Upper lobe of left lung (tissue), 6 donors: ENCODE measurements around the gene RPL3. TPM values are rescaled to one million over a fixed set of nuclear protein-coding genes. Genes with fewer than 3 reads are reported as not detected.

Experiments
- ATAC-seq, 2 donors: fragments of 200-7000 bp; cut with Tn5 transposase; one replicate each; pipeline ENCODE4 v1.9.1; 2022; ENCODE audit warnings: mild to moderate bottlenecking in 2 of 2, moderate library complexity in 2 of 2; ENCODE audit not compliant: low FRiP score in 2 of 2
- DNase-seq, 2 donors: peaks; one replicate each; pipeline ENCODE4 v3.0.0-alpha.2; 2019 to 2020
- H3K27ac ChIP-seq, 4 donors: fragments of 200-600 bp; sonication (generic); one replicate each; pipeline ENCODE4 v1.5.1; 2016 to 2019
- H3K27me3 ChIP-seq, 4 donors: fragments of 200-600 bp; sonication (generic); one replicate each; pipeline ENCODE4 v1.5.1; 2017 to 2019
- H3K36me3 ChIP-seq, 4 donors: fragments of 200-600 bp; sonication (generic); one replicate each; pipeline ENCODE4 v1.5.1; 2016 to 2019
- H3K4me1 ChIP-seq, 4 donors: fragments of 200-600 bp; sonication (generic); one replicate each; pipeline ENCODE4 v1.5.1; 2018 to 2019
- H3K4me3 ChIP-seq, 4 donors: fragments of 200-600 bp; sonication (generic); one replicate each; pipeline ENCODE4 v1.5.1; 2017 to 2019; ENCODE audit warnings: mild to moderate bottlenecking in 2 of 4, moderate library complexity in 1 of 4
- H3K9me3 ChIP-seq, 4 donors: fragments of 200-600 bp; sonication (generic); one replicate each; pipeline ENCODE4 v1.5.1; 2018 to 2019
- EP300 ChIP-seq, 4 donors: sonication (generic); formaldehyde crosslinking; IDR thresholded peaks; one replicate each; pipeline ENCODE4 v1.5.1; 2017; ENCODE audit warnings: antibody characterized with exemption in 4 of 4, control low read depth in 2 of 4
- POLR2A ChIP-seq, 4 donors: fragments of 450-650 bp; IDR thresholded peaks; one replicate each; pipeline ENCODE4 v1.5.1; 2016 to 2017; ENCODE audit warnings: antibody characterized with exemption in 4 of 4, mild to moderate bottlenecking in 2 of 4
- POLR2AphosphoS5 ChIP-seq, 2 donors: sonication (generic); formaldehyde crosslinking; IDR thresholded peaks; one replicate each; pipeline ENCODE4 v1.5.1; 2017; ENCODE audit warnings: antibody characterized with exemption in 2 of 2
- WGBS, 2 donors: methylation state at CpG; one replicate each; pipeline ENCODE4 v1.1.5; 2017 to 2018; 5-methylcytosine and 5-hydroxymethylcytosine counted together
- total RNA-seq, 6 donors: library from RNA; depleted of rRNA in 4 of 6; stranded (reverse); fragments of >200 nt in 4 of 6; gene quantifications; one replicate each; pipeline versions ENCODE4 v1.1.0 to v1.2.1, GENCODE V29; 2016 to 2021
- TF ChIP-seq, protein P1 (sequence below), 6 experiments: fragments of 450-650 bp in 4 of 6; fragments of 200-600 bp in 2 of 6; sonication (generic) in 2 of 6; IDR thresholded peaks; one replicate each; pipeline ENCODE4 v1.5.1; 2016 to 2019; ENCODE audit warnings: antibody characterized with exemption in 6 of 6
- donor health status: DM: no; HTN: no; CAD: no; lungs with moderate emphysema.
- donor health status: DM: no; HTN: yes; CAD: no; lungs with severe emphysema.

RPL3 gene
- total RNA-seq, 6 donors from 2014 or later: 1,194 to 1,833 (median 1,624) TPM

DNA sequence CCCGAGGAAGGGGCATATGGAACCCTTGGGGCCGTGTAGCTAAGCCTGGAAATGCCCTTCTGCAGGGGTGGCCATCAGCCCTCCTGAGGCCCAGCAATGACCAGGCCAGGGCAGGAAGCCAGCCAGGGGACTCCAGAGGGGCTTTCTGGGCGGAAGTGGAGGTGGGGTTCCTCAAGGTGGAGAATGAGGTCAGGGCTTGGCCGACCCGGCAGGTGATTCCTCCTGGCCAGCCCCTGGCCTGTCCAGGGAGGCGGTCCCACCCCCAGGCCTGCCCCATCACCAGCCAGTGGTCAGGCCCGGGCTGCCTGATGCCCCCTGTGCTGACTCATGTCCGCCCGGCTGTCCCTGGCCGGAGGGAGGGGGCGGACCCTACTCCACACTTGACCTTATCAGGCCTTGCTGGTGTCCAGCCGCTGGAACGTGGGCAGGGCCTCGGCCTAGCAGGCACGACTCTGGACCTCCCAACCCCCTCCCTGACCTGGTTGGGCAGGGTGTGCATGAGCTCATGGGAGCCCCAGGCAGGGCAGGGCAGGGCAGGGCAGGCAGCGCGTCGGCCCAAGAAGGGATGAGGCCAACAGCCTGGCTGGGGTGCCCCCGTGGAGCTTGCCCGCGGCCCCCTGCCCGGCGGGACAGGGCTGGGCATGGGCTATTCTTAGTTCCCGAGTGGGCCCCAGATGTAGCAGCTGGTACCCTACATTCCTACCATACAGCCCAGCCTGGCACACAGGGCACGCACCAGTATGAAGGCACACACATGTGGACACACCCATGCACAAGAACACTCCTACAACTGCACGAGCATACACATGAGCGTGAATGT, 35.9 kb downstream of the RPL3 start:
- no peak overlapping the region for H3K4me3 ChIP-seq
- H3K27ac ChIP-seq: peak overlapping the region; percentile 83 to 88 (median 86)
- no peaks in the 10 kb centered on the region for H3K36me3 ChIP-seq
- 43 to 69% methylated on average over 3 to 24 of the region's 27 CpGs for WGBS, 2 donors
- peaks cover 19 to 41% (median 31%) of the 10 kb centered on the region in 4 donors for H3K4me1 ChIP-seq
- TF ChIP-seq EP300 (IDR thresholded peaks at IDR 0.05) (peak in 1 of 4 donors; percentile 71), POLR2A (IDR thresholded peaks at IDR 0.05) (peak in 1 of 4 donors; percentile 20), POLR2AphosphoS5 (IDR thresholded peaks at IDR 0.05) (peak; percentile 46 to 80)
- TF ChIP-seq, protein P1, sequence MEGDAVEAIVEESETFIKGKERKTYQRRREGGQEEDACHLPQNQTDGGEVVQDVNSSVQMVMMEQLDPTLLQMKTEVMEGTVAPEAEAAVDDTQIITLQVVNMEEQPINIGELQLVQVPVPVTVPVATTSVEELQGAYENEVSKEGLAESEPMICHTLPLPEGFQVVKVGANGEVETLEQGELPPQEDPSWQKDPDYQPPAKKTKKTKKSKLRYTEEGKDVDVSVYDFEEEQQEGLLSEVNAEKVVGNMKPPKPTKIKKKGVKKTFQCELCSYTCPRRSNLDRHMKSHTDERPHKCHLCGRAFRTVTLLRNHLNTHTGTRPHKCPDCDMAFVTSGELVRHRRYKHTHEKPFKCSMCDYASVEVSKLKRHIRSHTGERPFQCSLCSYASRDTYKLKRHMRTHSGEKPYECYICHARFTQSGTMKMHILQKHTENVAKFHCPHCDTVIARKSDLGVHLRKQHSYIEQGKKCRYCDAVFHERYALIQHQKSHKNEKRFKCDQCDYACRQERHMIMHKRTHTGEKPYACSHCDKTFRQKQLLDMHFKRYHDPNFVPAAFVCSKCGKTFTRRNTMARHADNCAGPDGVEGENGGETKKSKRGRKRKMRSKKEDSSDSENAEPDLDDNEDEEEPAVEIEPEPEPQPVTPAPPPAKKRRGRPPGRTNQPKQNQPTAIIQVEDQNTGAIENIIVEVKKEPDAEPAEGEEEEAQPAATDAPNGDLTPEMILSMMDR (IDR thresholded peaks at IDR 0.05): peak in 1 of 6 experiments; percentile 7
- DNase-seq: peak in 1 of 2 donors; percentile 81
- ATAC-seq: peak; percentile 41 to 84
- no peaks in the 10 kb centered on the region for H3K27me3 ChIP-seq
- peaks cover 0 to 10% (median 4%) of the 10 kb centered on the region in 4 donors for H3K9me3 ChIP-seq

DNA sequence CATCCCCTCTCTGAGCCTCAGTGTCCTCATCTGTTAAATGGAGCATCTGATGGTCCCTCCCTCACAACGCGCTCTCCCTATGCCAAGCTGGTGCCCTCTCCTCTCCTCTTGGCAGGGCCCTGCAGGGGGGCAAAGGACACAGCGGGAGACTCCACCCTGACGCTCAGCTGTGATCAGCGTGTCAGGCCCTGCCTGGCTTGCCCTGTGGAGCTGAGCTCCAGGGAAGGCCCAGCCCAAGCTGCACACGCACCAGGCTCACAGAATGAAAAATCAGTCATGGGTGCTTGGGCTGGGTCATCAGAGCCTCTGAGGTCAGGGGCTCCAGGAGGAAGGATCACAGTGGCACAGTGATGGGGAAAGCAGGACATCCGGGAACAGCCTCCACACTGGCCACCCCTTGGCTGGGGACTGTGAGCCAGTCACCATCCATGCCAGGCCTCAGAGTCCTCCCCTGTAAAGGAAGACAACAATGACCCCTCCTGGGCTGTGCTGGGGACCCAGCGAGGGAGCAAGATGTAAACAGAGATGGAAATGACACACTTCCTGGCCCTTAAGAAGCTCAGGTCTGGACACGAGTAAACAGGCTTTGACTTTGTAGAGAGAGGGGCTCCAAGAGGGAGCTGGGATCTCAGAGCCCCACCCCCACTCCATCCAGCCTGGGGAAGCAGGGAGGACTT, 36.6 kb downstream of the RPL3 start:
- peaks cover 0 to 10% (median 4%) of the 10 kb centered on the region in 4 donors for H3K9me3 ChIP-seq
- H3K4me1 ChIP-seq: peaks cover 27 to 48% (median 35%) of the 10 kb centered on the region in 4 donors
- peak; percentile 57 to 65 for ATAC-seq
- whole genome bisulfite sequencing, 2 donors: 30 to 74% methylated on average over 3 to 9 of the region's 9 CpGs
- H3K36me3 ChIP-seq: no peaks in the 10 kb centered on the region
- H3K4me3 ChIP-seq: no peak overlapping the region
- H3K27ac ChIP-seq: peak overlapping the region; percentile 83 to 88 (median 86)
- peak in 2 of 4 donors; percentile 55 to 59 for TF ChIP-seq EP300 (IDR thresholded peaks at IDR 0.05)
- TF ChIP-seq, protein P1 (IDR thresholded peaks at IDR 0.05): no peak
- peak; percentile 67 to 84 for TF ChIP-seq POLR2AphosphoS5 (IDR thresholded peaks at IDR 0.05)
- DNase-seq: peak in 1 of 2 donors; percentile 45
- H3K27me3 ChIP-seq: no peaks in the 10 kb centered on the region

DNA sequence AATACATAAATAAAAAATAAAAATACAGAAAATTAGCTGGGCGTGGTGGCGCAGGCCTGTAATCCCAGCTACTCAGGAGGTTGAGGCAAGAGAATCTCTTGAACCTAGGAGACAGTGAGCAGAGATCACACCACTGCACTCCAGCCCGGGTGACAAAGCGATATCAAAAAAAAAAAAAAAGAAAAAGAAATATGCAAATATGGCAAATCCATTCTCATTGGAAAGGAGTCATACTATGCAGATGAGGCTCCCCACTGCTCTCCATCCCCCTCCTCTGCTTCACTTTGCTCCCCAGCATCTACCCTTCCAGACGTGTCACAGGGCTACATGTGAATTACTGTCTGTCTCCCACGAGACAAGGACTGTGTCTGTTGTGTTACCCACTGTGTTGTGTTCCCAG, 38.3 kb downstream of the RPL3 start:
- Histone ChIP-seq H3K9me3 (peaks cover 0 to 15% (median 4%) of the 10 kb centered on the region in 4 donors), H3K27ac (peak overlapping the region in 3 of 4 donors; percentile 86 to 88 (median 86)), H3K36me3 (no peaks in the 10 kb centered on the region), H3K4me3 (no peak overlapping the region), H3K27me3 (no peaks in the 10 kb centered on the region), H3K4me1 (peaks cover 38 to 52% (median 46%) of the 10 kb centered on the region in 4 donors)
- 84 to 92% methylated on average over 6 of the region's 6 CpGs for WGBS, 2 donors
- no peak for ATAC-seq
- DNase-seq: no peak
- TF ChIP-seq, protein P1 (IDR thresholded peaks at IDR 0.05): no peak
- TF ChIP-seq EP300 (IDR thresholded peaks at IDR 0.05): no peak
- no peak for TF ChIP-seq POLR2A (IDR thresholded peaks at IDR 0.05)
- no peak for TF ChIP-seq POLR2AphosphoS5 (IDR thresholded peaks at IDR 0.05)

DNA sequence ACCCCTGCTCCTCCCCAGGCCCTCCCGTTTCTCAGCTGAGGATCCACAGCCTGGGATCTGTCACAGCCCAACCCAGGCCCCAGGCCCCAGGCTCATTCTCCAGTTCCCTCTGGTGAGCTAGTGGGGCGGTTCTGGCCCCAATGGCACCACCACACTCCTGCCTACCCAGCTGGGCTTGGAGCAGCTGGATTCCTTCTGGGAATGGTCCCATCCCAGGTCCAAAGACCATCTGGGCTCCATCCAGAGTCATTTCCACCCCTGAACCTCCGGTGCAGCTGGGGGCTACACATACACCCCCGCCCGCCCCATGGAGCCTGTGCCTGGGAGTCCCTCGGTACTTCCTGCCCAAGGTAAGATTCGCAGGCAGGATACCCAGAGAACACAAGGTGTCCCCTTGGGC, 39.2 kb downstream of the RPL3 start:
- Histone ChIP-seq H3K36me3 (no peaks in the 10 kb centered on the region), H3K27ac (peak overlapping the region in 3 of 4 donors; percentile 8 to 86 (median 35)), H3K27me3 (no peaks in the 10 kb centered on the region), H3K4me1 (peaks cover 38 to 52% (median 48%) of the 10 kb centered on the region in 4 donors), H3K9me3 (peaks cover 0 to 14% (median 4%) of the 10 kb centered on the region in 4 donors), H3K4me3 (no peak overlapping the region)
- TF ChIP-seq, protein P1 (IDR thresholded peaks at IDR 0.05): no peak
- TF ChIP-seq EP300 (IDR thresholded peaks at IDR 0.05) (no peak), POLR2A (IDR thresholded peaks at IDR 0.05) (no peak), POLR2AphosphoS5 (IDR thresholded peaks at IDR 0.05) (no peak)
- DNase-seq: no peak
- ATAC-seq: no peak
- WGBS, 2 donors: 91% methylated on average over 7 of the region's 7 CpGs; no CpG with 5 or more reads in 1 of the 2 donors
